ENCODE data around the gene CDH4. TPM values are rescaled to one million over a fixed set of nuclear protein-coding genes. Genes with fewer than 3 reads are reported as not detected.

CDH4 gene
- total RNA-seq, 1 donor from 2014 or later = 0.99 TPM

DNA sequence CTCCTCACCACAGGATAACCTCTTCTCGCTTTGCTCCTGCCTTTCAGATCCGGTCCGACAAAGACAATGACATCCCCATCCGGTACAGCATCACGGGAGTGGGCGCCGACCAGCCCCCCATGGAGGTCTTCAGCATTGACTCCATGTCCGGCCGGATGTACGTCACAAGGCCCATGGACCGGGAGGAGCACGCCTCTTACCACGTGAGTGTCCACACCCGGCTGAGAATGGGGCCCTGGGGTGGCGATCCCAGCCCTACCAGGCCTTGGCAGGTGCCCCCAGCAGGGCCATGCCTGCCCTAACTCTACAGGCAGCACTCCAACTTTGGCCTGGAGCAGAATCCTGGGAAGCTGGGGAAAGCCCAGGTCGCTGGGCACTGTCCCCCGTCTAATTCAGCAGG, 592.6 kb downstream of the CDH4 start:
- DNase-seq (ENCODE audit: low spot score) = no peak
- Mint-ChIP-seq H3K4me1 (ENCODE audit: low read depth) (no peaks in the 10 kb centered on the region), H3K36me3 (ENCODE audit: low read depth) (no peaks in the 10 kb centered on the region), H3K4me3 (ENCODE audit: unreplicated experiment) (no peak overlapping the region), H3K9me3 (ENCODE audit: low read depth) (peaks cover 2% of the 10 kb centered on the region), H3K27ac (ENCODE audit: unreplicated experiment) (no peak overlapping the region), H3K27me3 (ENCODE audit: low read depth) (peaks cover 9% of the 10 kb centered on the region)
- TF ChIP-seq, protein P1, sequence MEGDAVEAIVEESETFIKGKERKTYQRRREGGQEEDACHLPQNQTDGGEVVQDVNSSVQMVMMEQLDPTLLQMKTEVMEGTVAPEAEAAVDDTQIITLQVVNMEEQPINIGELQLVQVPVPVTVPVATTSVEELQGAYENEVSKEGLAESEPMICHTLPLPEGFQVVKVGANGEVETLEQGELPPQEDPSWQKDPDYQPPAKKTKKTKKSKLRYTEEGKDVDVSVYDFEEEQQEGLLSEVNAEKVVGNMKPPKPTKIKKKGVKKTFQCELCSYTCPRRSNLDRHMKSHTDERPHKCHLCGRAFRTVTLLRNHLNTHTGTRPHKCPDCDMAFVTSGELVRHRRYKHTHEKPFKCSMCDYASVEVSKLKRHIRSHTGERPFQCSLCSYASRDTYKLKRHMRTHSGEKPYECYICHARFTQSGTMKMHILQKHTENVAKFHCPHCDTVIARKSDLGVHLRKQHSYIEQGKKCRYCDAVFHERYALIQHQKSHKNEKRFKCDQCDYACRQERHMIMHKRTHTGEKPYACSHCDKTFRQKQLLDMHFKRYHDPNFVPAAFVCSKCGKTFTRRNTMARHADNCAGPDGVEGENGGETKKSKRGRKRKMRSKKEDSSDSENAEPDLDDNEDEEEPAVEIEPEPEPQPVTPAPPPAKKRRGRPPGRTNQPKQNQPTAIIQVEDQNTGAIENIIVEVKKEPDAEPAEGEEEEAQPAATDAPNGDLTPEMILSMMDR (IDR thresholded peaks at IDR 0.05) = no peak

DNA sequence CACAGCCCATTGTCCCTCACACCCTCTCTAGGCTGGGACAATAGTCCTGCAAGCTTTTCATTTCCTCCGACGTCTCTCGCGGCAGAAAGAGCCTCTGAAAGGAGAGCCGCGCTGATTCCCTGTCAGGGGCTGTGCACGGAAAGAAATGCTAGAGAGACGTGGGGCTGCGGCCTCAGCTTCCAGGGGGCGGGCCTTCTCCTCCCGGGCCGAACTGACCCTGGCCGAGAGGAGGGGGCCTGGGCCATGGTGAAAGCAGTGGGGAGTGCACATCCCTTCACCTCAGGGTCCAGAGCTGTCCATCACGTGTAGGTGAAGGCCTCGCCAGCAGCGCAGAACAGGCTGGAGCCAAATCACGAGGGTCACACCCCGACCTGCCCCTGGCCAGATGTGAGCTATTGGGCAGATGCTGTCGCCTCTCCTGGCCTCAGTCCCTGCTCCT, 593.2 kb downstream of the CDH4 start:
- Mint-ChIP-seq H3K9me3 (ENCODE audit: low read depth) (peaks cover 2% of the 10 kb centered on the region), H3K4me3 (ENCODE audit: unreplicated experiment) (no peak overlapping the region), H3K4me1 (ENCODE audit: low read depth) (no peaks in the 10 kb centered on the region), H3K27me3 (ENCODE audit: low read depth) (peaks cover 10% of the 10 kb centered on the region), H3K36me3 (ENCODE audit: low read depth) (no peaks in the 10 kb centered on the region), H3K27ac (ENCODE audit: unreplicated experiment) (no peak overlapping the region)
- TF ChIP-seq, protein P1 (IDR thresholded peaks at IDR 0.05) = no peak
- DNase-seq (ENCODE audit: low spot score) = peak; percentile 87

DNA sequence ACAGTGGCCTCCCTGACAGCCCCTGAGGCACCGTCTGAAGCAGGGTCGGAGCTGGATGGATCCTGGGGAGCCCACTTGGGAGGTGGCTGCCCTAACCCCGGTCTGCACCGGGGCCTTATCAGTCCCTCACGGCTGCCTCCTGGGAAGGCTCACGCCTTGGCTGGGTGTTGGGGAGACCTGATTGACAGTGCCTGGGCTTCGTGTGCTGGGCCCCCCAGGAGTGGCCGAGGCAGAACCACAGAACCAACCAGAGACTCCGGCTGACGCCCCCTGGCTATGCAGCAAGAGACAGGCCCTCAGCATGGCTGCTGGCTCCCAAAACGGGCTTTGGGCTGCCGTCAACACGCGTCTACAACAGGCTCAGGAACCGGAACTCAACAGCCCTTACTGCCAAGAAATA, 594.0 kb downstream of the CDH4 start:
- Mint-ChIP-seq H3K9me3 (ENCODE audit: low read depth) (peaks cover 2% of the 10 kb centered on the region), H3K4me3 (ENCODE audit: unreplicated experiment) (no peak overlapping the region), H3K27ac (ENCODE audit: unreplicated experiment) (no peak overlapping the region), H3K36me3 (ENCODE audit: low read depth) (no peaks in the 10 kb centered on the region), H3K27me3 (ENCODE audit: low read depth) (peaks cover 15% of the 10 kb centered on the region), H3K4me1 (ENCODE audit: low read depth) (no peaks in the 10 kb centered on the region)
- peak; percentile 86 for DNase-seq (ENCODE audit: low spot score)
- TF ChIP-seq, protein P1 (IDR thresholded peaks at IDR 0.05) = no peak

DNA sequence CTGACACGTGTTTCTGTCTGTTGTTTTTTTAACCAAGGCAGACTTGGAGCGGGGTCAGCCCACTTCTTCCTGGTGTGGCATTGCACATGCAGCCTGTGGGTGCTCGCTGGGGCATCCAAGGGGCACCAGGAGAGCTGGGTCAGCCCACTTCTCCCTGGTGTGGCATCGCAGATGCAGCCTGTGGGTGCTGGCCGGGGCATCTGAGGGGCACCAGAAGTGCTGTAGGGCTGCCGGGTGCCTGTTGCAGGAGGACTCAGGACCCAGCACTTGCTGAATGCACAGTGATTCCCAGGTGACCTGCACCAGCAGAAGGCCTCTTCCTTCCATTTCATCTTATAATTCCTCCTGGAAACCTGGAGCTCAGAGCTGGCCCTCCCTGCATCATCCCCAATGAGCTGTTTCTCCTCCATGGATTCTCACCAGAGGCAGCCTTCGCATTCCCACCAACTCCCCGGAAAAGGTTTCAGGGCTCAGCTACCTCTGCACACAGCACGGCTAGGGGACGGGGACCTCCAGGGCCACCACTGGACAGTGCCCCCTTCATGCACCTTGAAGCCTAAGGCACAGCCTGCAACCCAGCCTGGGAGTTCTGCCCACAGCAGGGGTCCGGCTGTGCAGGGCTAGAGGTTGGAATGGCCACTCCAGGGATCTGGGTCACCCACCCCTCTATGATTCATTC, 594.8 kb downstream of the CDH4 start:
- H3K27me3 Mint-ChIP-seq (ENCODE audit: low read depth) = peaks cover 15% of the 10 kb centered on the region
- H3K9me3 Mint-ChIP-seq (ENCODE audit: low read depth) = peaks cover 2% of the 10 kb centered on the region
- no peaks in the 10 kb centered on the region for H3K4me1 Mint-ChIP-seq (ENCODE audit: low read depth)
- TF ChIP-seq, protein P1 (IDR thresholded peaks at IDR 0.05) = no peak
- no peaks in the 10 kb centered on the region for H3K36me3 Mint-ChIP-seq (ENCODE audit: low read depth)
- peak; percentile 79 for DNase-seq (ENCODE audit: low spot score)
- H3K4me3 Mint-ChIP-seq (ENCODE audit: unreplicated experiment) = no peak overlapping the region
- no peak overlapping the region for H3K27ac Mint-ChIP-seq (ENCODE audit: unreplicated experiment)

DNA sequence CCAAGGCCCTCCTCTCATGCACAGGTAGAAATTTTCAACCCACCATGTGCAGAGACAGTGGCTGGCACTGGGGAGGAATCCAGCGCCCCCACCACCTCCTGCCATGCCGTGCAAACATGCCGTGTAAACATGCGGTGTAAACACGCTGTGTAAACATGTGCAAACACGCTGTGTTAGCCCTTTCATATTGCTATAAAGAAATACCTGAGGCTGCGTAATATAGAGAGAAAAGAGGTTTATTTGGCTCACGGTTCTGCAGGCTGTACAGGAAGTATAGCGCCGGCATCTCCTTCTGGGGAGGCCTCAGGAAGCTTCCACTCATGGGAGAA, 595.3 kb downstream of the CDH4 start:
- Mint-ChIP-seq H3K4me1 (ENCODE audit: low read depth) (no peaks in the 10 kb centered on the region), H3K4me3 (ENCODE audit: unreplicated experiment) (no peak overlapping the region), H3K27me3 (ENCODE audit: low read depth) (peaks cover 15% of the 10 kb centered on the region), H3K36me3 (ENCODE audit: low read depth) (no peaks in the 10 kb centered on the region), H3K27ac (ENCODE audit: unreplicated experiment) (no peak overlapping the region), H3K9me3 (ENCODE audit: low read depth) (peaks cover 2% of the 10 kb centered on the region)
- TF ChIP-seq, protein P1 (IDR thresholded peaks at IDR 0.05) = no peak
- no peak for DNase-seq (ENCODE audit: low spot score)
